B cell (primary cell): ENCODE results near the gene OR1J4. TPM values are rescaled to one million over a fixed set of nuclear protein-coding genes. Genes with fewer than 3 reads are reported as not detected.

Source experiments
- ATAC-seq: fragments of 200-7000 bp; cut with Tn5 transposase; one replicate; pipeline ENCODE4 v1.10.0; 2021; ENCODE audit warnings: low read depth, mild to moderate bottlenecking, moderate number of reproducible peaks, moderate library complexity
- CTCF ChIA-PET: fragments of 350-600 bp; sonication (Branson Sonifier 250); formaldehyde crosslinking; loops from one replicate; lab custom pipeline; 2021; ENCODE audit warnings: antibody characterized with exemption, inconsistent platforms; lab: Charles Lee
- POLR2A ChIA-PET: fragments of 350-600 bp; sonication (Branson Sonifier 250); formaldehyde crosslinking; loops from one replicate; lab custom pipeline; 2021; ENCODE audit warnings: antibody characterized with exemption; lab: Charles Lee
- DNase-seq: peaks from one replicate; pipeline ENCODE4 v3.0.0; 2013
- H2AFZ ChIP-seq: 2 replicates; pipeline ENCODE4 v1.6.1; 2012; ENCODE audit warnings: mild to moderate bottlenecking, low read depth, low read length; ENCODE audit not compliant: insufficient read depth, poor library complexity, severe bottlenecking
- H3K27ac ChIP-seq, 2 donors: 1 replicate in 1 of 2; 2 replicates in 1 of 2; pipeline ENCODE4 v1.5.1; 2012 to 2013; ENCODE audit warnings: low read length in 2 of 2, mild to moderate bottlenecking in 2 of 2, moderate library complexity in 1 of 2
- H3K27me3 ChIP-seq, 4 experiments: fragments of 200-600 bp in 1 of 4; sonication (generic) in 1 of 4; replicated peaks in 1 of 4; 1 replicate in 2 of 4; 2 replicates in 2 of 4; pipeline versions ENCODE4 v1.6.1 to v1.7.0; 2013 to 2016; ENCODE audit warnings: low read length in 3 of 4, mild to moderate bottlenecking in 2 of 4, mixed read lengths in 1 of 4, moderate library complexity in 1 of 4; ENCODE audit not compliant: insufficient read depth in 4 of 4, control insufficient read depth in 3 of 4; ENCODE audit errors: control extremely low read depth in 1 of 4
- H3K36me3 ChIP-seq, 2 experiments: replicated peaks in 1 of 2; 1 replicate in 1 of 2; 2 replicates in 1 of 2; pipeline versions ENCODE4 v1.6.1 to v1.7.1; 2013; ENCODE audit warnings: low read length in 1 of 2; ENCODE audit not compliant: insufficient read depth in 2 of 2, control insufficient read depth in 1 of 2; ENCODE audit errors: control extremely low read depth in 1 of 2, extremely low read depth in 1 of 2
- H3K4me1 ChIP-seq, 2 donors: fragments of 200-600 bp in 1 of 2; sonication (generic) in 1 of 2; 1 replicate in 1 of 2; 2 replicates in 1 of 2; pipeline versions ENCODE4 v1.5.1 to v1.6.1; 2013 to 2017; ENCODE audit warnings: low read length in 2 of 2; ENCODE audit not compliant: control insufficient read depth in 2 of 2, insufficient read depth in 2 of 2
- H3K4me2 ChIP-seq: replicated peaks from 2 replicates; pipeline ENCODE3; 2012; ENCODE audit warnings: mild to moderate bottlenecking, low read depth, low read length; ENCODE audit not compliant: poor library complexity, severe bottlenecking
- H3K4me3 ChIP-seq, 5 experiments: fragments of 200-600 bp in 1 of 5; sonication (generic) in 1 of 5; 1 replicate in 3 of 5; 2 replicates in 2 of 5; pipeline versions ENCODE4 v1.5.1 to v1.7.0; 2011 to 2016; ENCODE audit warnings: low read length in 4 of 5, mild to moderate bottlenecking in 4 of 5, low read depth in 2 of 5, control low read depth in 1 of 5, moderate library complexity in 1 of 5; ENCODE audit not compliant: insufficient read depth in 1 of 5; ENCODE audit errors: control extremely low read depth in 1 of 5, extremely low read depth in 1 of 5
- H3K79me2 ChIP-seq: fragments of 200-600 bp; sonication (generic); one replicate; pipeline ENCODE4 v1.6.0; 2016; ENCODE audit warnings: low read length; ENCODE audit not compliant: control insufficient read depth, insufficient read depth
- H3K9ac ChIP-seq: fragments of 200-600 bp; sonication (generic); 2 replicates; pipeline ENCODE4 v1.6.1; 2017; ENCODE audit warnings: mild to moderate bottlenecking, low read length, moderate library complexity
- H3K9me3 ChIP-seq, 3 donors: one replicate each; pipeline versions ENCODE4 v1.6.1 to v1.7.1; 2013; ENCODE audit warnings: low read length in 2 of 3; ENCODE audit not compliant: control insufficient read depth in 2 of 3, insufficient read depth in 1 of 3; ENCODE audit errors: control extremely low read depth in 1 of 3
- H4K20me1 ChIP-seq: 2 replicates; pipeline ENCODE4 v1.6.0; 2012; ENCODE audit warnings: mild to moderate bottlenecking, low read length; ENCODE audit not compliant: insufficient read depth, control insufficient read depth, poor library complexity, severe bottlenecking
- H3K27ac Mint-ChIP-seq: one replicate; pipeline ENCODE4 v1.8.0; 2021; ENCODE audit warnings: mixed read lengths
- H3K27me3 Mint-ChIP-seq: one replicate; pipeline ENCODE4 v1.8.0; 2021; ENCODE audit warnings: mixed read lengths
- H3K4me1 Mint-ChIP-seq: one replicate; pipeline ENCODE4 v1.8.0; 2021; ENCODE audit warnings: mixed read lengths
- H3K4me3 Mint-ChIP-seq: one replicate; pipeline ENCODE4 v1.8.0; 2021; ENCODE audit warnings: mixed read lengths
- H3K9me3 Mint-ChIP-seq: one replicate; pipeline ENCODE4 v1.8.0; 2022; ENCODE audit warnings: mixed read lengths; ENCODE audit not compliant: insufficient read depth
- CTCF ChIP-seq: fragments of 200-600 bp; IDR thresholded peaks from one replicate; pipeline ENCODE4 v1.8.0; 2022; ENCODE audit warnings: antibody characterized with exemption, mild to moderate bottlenecking
- EZH2 ChIP-seq: IDR thresholded peaks from 2 replicates; pipeline ENCODE4 v1.6.1; 2012; ENCODE audit warnings: borderline replicate concordance, low read depth, mild to moderate bottlenecking, moderate library complexity, low read length; ENCODE audit not compliant: insufficient read depth, poor library complexity, severe bottlenecking
- WGBS: methylation state at CpG from one replicate; pipeline ENCODE4 v1.1.5; 2013; ENCODE audit warnings: missing lambda C conversion rate; ENCODE audit not compliant: insufficient coverage; 5-methylcytosine and 5-hydroxymethylcytosine counted together
- intact Hi-C: fragments of 100-400 bp; cut with micrococcal nuclease; formaldehyde crosslinking; loops from one replicate; pipeline ENCODE4 v1.10.0; 2022
- polyA plus RNA-seq: library from polyadenylated mRNA; depleted of rRNA; stranded (reverse); fragments of >200 nt; gene quantifications from 2 replicates; pipeline ENCODE4 v1.2.3, GENCODE V29; 2012
- total RNA-seq, 2 donors: library from RNA; stranded (reverse); fragments of 120-200 nt in 1 of 2; gene quantifications; 1 replicate in 1 of 2; 2 replicates in 1 of 2; pipeline versions ENCODE4 v1.2.3 to v1.2.4, GENCODE V29; 2013 to 2022

Gene OR1J4
- total and polyA plus RNA-seq, 2 donors (not counting 1 experiment from before 2014, with no cell fraction given), result not detected

DNA sequence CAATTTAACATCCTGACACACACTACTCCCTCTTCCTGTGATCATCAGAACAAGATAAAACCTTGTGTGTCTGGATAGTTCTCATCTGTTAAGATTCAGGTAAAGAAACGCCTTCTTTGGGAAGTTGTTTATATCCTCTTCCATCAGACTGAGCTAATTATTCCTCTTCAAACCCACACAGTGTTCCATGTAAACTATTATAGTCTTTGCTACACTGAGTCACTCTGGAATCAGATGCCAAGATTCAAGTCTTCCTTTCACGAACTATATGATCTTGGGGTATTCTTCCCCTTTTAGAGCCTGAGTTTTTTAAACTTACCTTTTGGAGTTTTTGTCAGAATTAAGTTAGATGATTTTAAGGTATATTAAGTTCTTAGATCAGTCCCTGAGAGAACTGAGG is 43.2 kb upstream of the OR1J4 start:
- Histone ChIP-seq H3K4me1 (no peaks in the 10 kb centered on the region), H3K4me2 (no peak overlapping the region), H2AFZ (no peak overlapping the region), H3K36me3 (no peaks in the 10 kb centered on the region), H3K4me3 (no peak overlapping the region), H3K27ac (no peak overlapping the region), H3K79me2 (no peaks in the 10 kb centered on the region), H4K20me1 (no peaks in the 10 kb centered on the region), H3K9ac (no peak overlapping the region), H3K27me3 (peaks cover 0 to 6% (median 2%) of the 10 kb centered on the region in 4 experiments), H3K9me3 (no peaks in the 10 kb centered on the region)
- no peaks in the 10 kb centered on the region for H3K9me3 Mint-ChIP-seq
- H3K4me1 Mint-ChIP-seq, result no peaks in the 10 kb centered on the region
- DNase-seq (no peak), ATAC-seq (no peak)
- TF ChIP-seq EZH2 (no peak), CTCF (no peak)
- H3K27ac Mint-ChIP-seq, result no peak overlapping the region
- H3K4me3 Mint-ChIP-seq, result no peak overlapping the region
- H3K27me3 Mint-ChIP-seq, result peaks cover 61% of the 10 kb centered on the region
- no CpG with 5 or more reads among the region's 2 CpGs for WGBS
- ChIA-PET CTCF (interaction anchor here (1.9 kb wide), 1 partner anchor 10 kb away, joined by 6 read pairs; no protein-coding TSS in a partner anchor), POLR2A (no interaction called here)
- intact Hi-C loops, result no loop called here

DNA sequence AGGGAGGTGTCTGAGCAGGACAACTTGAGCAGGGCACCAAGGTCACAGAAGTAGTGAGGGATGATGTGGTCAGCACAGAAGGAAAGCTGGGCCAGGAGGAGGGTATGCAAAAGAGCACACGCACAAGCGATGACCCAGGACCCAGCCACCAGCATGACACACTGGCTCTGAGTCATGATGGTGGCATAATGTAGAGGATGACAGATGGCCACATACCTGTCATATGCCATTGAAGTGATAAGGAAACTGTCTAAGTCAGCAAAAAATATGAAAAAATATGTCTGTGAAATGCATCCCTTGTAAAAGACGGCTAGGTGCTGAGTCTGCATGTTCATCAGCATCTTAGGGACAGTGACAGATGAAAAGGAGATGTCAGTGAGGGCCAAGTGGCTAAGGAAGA is 41.6 kb upstream of the OR1J4 start:
- no peaks in the 10 kb centered on the region for H3K4me1 Mint-ChIP-seq
- intact Hi-C loops, result no loop called here
- Histone ChIP-seq H3K27me3 (peaks cover 0 to 6% (median 1%) of the 10 kb centered on the region in 4 experiments), H4K20me1 (no peaks in the 10 kb centered on the region), H3K4me2 (no peak overlapping the region), H3K9ac (no peak overlapping the region), H3K9me3 (no peaks in the 10 kb centered on the region), H2AFZ (no peak overlapping the region), H3K36me3 (no peaks in the 10 kb centered on the region), H3K4me3 (no peak overlapping the region), H3K4me1 (no peaks in the 10 kb centered on the region), H3K79me2 (no peaks in the 10 kb centered on the region), H3K27ac (no peak overlapping the region)
- TF ChIP-seq CTCF, result no peak
- no peak overlapping the region for H3K27ac Mint-ChIP-seq
- no peak for DNase-seq
- CTCF ChIA-PET, result interaction anchor here (1.1 kb wide), 1 partner anchor 21 kb away, joined by 3 read pairs; no protein-coding TSS in a partner anchor
- ATAC-seq, result no peak
- no peak overlapping the region for H3K4me3 Mint-ChIP-seq
- POLR2A ChIA-PET, result no interaction called here
- peaks cover 59% of the 10 kb centered on the region for H3K27me3 Mint-ChIP-seq
- no peaks in the 10 kb centered on the region for H3K9me3 Mint-ChIP-seq
- 91% methylated on average over 3 of the region's 3 CpGs for WGBS
